ENCODE measurements around the gene TNFSF13B. TPM values are rescaled to one million over a fixed set of nuclear protein-coding genes. Genes with fewer than 3 reads are reported as not detected.

The TNFSF13B gene
- total RNA-seq, 1 experiment from 2014 or later, result 9.2 TPM

DNA sequence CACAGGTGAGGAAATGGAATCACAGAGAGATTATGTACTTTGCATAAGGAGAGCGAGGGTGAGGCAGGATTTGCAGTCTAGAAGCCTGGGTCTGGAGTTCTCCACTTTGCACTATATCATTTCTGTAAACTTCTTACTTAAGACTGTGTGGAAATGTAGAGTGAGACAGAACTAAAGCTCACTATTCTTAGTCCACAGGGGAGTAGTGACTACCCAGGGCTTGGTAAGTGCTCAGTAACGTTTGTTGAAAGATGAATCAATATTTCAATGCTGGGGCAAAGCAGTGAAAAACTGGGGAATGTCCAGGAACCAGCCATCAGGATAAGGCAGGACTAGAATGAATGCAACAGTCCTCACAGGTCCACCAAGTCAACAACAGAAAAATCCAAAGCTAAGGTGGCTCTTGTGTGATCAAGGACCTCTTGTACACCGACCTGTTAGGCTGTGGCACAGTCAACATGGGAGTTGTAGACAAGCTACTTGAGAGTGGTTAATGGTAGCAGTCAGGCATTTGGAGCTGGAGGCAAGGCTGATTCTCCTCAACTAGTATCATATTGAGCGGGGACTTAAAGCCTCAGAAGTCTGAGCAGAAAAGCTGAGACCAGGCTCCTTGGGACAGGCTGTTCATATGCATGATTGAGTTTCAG lies 929 bp upstream of the TNFSF13B start:
- intact Hi-C loops (cut with micrococcal nuclease; ENCODE audit: unreplicated experiment), result loop anchor here (5.0 kb wide), 2 partner anchors 41 to 1509 kb away; no protein-coding TSS in a partner anchor
- H3K27ac ChIP-seq (ENCODE audit: low read depth, low read length, poor library complexity, severe bottlenecking), result peak overlapping the region; percentile 84
- H3K36me3 ChIP-seq (ENCODE audit: insufficient read depth, low read length, poor library complexity, severe bottlenecking), result no peaks in the 10 kb centered on the region
- no peak for TF ChIP-seq EZH2 (IDR thresholded peaks at IDR 0.05; ENCODE audit: borderline replicate concordance, low read depth, low read length, poor library complexity, severe bottlenecking)
- TF ChIP-seq, protein P1, sequence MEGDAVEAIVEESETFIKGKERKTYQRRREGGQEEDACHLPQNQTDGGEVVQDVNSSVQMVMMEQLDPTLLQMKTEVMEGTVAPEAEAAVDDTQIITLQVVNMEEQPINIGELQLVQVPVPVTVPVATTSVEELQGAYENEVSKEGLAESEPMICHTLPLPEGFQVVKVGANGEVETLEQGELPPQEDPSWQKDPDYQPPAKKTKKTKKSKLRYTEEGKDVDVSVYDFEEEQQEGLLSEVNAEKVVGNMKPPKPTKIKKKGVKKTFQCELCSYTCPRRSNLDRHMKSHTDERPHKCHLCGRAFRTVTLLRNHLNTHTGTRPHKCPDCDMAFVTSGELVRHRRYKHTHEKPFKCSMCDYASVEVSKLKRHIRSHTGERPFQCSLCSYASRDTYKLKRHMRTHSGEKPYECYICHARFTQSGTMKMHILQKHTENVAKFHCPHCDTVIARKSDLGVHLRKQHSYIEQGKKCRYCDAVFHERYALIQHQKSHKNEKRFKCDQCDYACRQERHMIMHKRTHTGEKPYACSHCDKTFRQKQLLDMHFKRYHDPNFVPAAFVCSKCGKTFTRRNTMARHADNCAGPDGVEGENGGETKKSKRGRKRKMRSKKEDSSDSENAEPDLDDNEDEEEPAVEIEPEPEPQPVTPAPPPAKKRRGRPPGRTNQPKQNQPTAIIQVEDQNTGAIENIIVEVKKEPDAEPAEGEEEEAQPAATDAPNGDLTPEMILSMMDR (conservative IDR thresholded peaks at IDR 0.05; ENCODE audit: low read depth, low read length), result no peak
- no peak overlapping the region for H3K4me3 ChIP-seq (ENCODE audit: low read depth, low read length, poor library complexity, severe bottlenecking)
- H3K4me1 ChIP-seq (ENCODE audit: insufficient read depth, low read length, poor library complexity, severe bottlenecking), result peaks cover 66% of the 10 kb centered on the region
- ChIA-PET CTCF (no interaction called here), POLR2A (ENCODE audit: low non-redundant PET) (interaction anchor here (0.6 kb wide), 1 partner anchor 1084 kb away, joined by 3 read pairs; no protein-coding TSS in a partner anchor)
- H3K27me3 ChIP-seq (replicated peaks; ENCODE audit: insufficient read depth, low read depth, low read length, poor library complexity), result no peaks in the 10 kb centered on the region
- no peaks in the 10 kb centered on the region for H3K9me3 ChIP-seq (ENCODE audit: low read depth, low read length, poor library complexity, severe bottlenecking)
- DNase-seq (ENCODE audit: low spot score), result peak; percentile 45
- no TSS peak for BruUV-seq (replicated peaks)

DNA sequence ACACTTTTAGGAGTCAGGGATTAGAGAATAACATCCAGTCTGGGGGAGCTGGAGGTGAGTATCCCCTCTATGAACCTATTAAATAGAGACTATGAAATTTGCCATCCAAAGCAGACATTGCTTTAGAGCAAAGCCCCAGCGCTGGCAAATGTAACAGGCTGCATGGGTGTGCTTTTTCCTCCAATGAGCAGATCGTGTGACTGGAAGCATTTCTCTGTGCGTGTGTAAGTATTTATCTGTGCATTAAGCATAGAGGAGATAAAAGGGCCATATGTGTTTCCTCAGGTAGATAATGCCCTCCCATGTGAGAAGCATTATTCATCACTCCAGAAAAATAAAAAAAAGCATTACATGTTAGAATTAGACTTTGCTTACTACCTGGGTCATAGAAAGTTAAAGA lies 924 bp downstream of the TNFSF13B start:
- no peaks in the 10 kb centered on the region for H3K36me3 ChIP-seq (ENCODE audit: insufficient read depth, low read length, poor library complexity, severe bottlenecking)
- BruUV-seq (replicated peaks), result TSS peak; percentile 48
- peaks cover 53% of the 10 kb centered on the region for H3K4me1 ChIP-seq (ENCODE audit: insufficient read depth, low read length, poor library complexity, severe bottlenecking)
- H3K27ac ChIP-seq (ENCODE audit: low read depth, low read length, poor library complexity, severe bottlenecking), result peak overlapping the region; percentile 84
- no peaks in the 10 kb centered on the region for H3K27me3 ChIP-seq (replicated peaks; ENCODE audit: insufficient read depth, low read depth, low read length, poor library complexity)
- H3K9me3 ChIP-seq (ENCODE audit: low read depth, low read length, poor library complexity, severe bottlenecking), result no peaks in the 10 kb centered on the region
- TF ChIP-seq, protein P1 (conservative IDR thresholded peaks at IDR 0.05; ENCODE audit: low read depth, low read length), result no peak
- TF ChIP-seq EZH2 (IDR thresholded peaks at IDR 0.05; ENCODE audit: borderline replicate concordance, low read depth, low read length, poor library complexity, severe bottlenecking), result no peak
- DNase-seq (ENCODE audit: low spot score), result peak; percentile 18
- ChIA-PET CTCF (no interaction called here), POLR2A (ENCODE audit: low non-redundant PET) (no interaction called here)
- intact Hi-C loops (cut with micrococcal nuclease; ENCODE audit: unreplicated experiment), result no loop called here
- H3K4me3 ChIP-seq (ENCODE audit: low read depth, low read length, poor library complexity, severe bottlenecking), result peak overlapping the region; percentile 41

DNA sequence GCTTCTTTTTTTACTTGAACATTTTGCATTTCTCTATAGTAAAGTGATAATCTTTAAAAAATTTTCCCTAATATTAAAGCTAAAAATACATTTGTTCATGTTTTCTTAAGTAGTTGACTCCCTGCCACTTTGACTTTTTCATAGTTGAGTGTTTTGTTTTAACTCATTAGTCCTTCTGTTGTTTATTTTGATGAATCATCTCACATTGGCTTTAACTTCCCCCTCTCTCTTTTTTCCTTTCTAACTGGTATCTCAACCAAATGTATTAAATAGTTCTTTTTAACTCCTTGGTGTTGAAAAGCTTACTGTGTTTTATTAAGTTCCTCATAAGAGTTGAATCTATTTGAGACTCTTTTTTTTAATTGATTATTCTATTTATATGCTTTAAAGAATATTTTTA lies 2.8 kb downstream of the TNFSF13B start:
- intact Hi-C loops (cut with micrococcal nuclease; ENCODE audit: unreplicated experiment), result no loop called here
- DNase-seq (ENCODE audit: low spot score), result no peak
- no peaks in the 10 kb centered on the region for H3K36me3 ChIP-seq (ENCODE audit: insufficient read depth, low read length, poor library complexity, severe bottlenecking)
- no peak overlapping the region for H3K27ac ChIP-seq (ENCODE audit: low read depth, low read length, poor library complexity, severe bottlenecking)
- no peaks in the 10 kb centered on the region for H3K27me3 ChIP-seq (replicated peaks; ENCODE audit: insufficient read depth, low read depth, low read length, poor library complexity)
- no peak for TF ChIP-seq EZH2 (IDR thresholded peaks at IDR 0.05; ENCODE audit: borderline replicate concordance, low read depth, low read length, poor library complexity, severe bottlenecking)
- TF ChIP-seq, protein P1 (conservative IDR thresholded peaks at IDR 0.05; ENCODE audit: low read depth, low read length), result no peak
- ChIA-PET POLR2A (ENCODE audit: low non-redundant PET) (no interaction called here), CTCF (no interaction called here)
- H3K4me3 ChIP-seq (ENCODE audit: low read depth, low read length, poor library complexity, severe bottlenecking), result no peak overlapping the region
- H3K4me1 ChIP-seq (ENCODE audit: insufficient read depth, low read length, poor library complexity, severe bottlenecking), result peaks cover 39% of the 10 kb centered on the region
- BruUV-seq (replicated peaks), result no TSS peak
- H3K9me3 ChIP-seq (ENCODE audit: low read depth, low read length, poor library complexity, severe bottlenecking), result no peaks in the 10 kb centered on the region
